H1 (cell line): ENCODE measurements around the gene ORMDL3.

Experiments
- ASH2L ChIP-seq: fragments of 200-600, 300-600 bp; sonication (generic); IDR thresholded peaks from one replicate; pipeline ENCODE4 v1.7.1; 2017; ENCODE audit warnings: low read length
- EZH2 ChIP-seq: fragments of 200-600 bp; sonication (generic); IDR thresholded peaks from 2 replicates; pipeline ENCODE4 v1.7.1; 2012; ENCODE audit warnings: low read depth, mild to moderate bottlenecking, moderate library complexity, low read length, inconsistent platforms; ENCODE audit not compliant: severe bottlenecking

DNA sequence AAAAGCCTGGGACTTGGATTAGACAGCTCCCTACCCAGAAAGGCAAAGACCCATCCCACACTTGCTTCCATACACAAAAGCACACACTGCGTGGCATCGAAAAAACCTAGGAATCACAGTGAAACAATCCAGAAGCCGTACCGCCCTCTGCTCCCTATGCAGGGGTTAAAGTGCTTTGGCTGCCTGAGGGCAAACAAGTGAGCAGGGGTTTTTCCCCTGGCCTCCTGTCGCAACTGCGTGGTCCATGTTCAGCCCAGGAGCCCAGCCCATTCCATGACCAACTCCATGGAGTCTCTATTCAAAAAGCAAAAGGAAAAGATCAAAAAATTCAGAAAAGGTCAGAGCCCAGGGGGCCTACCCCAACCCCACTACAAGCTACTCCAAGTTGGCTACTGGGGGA is 5.4 kb downstream of the ORMDL3 start:
- TF ChIP-seq EZH2 (no peak), ASH2L (no peak)
